Panc1 (cell line): ENCODE results near the gene IL17B. TPM values are rescaled to one million over a fixed set of nuclear protein-coding genes. Genes with fewer than 3 reads are reported as not detected.

Experiments used
- ATAC-seq: fragments of 200-7000 bp; cut with Tn5 transposase; 2 replicates; pipeline ENCODE4 v1.9.1; 2020; ENCODE audit warnings: mild to moderate bottlenecking, moderate library complexity
- BruUV-seq: library from RNA; stranded (reverse); fragments of 400-500 nt; replicated peaks from 2 replicates; lab custom pipeline; 2021; lab: Mats Ljungman, UMichigan
- CTCF ChIA-PET: fragments of 300-600 bp; sonication (Branson Sonifier 250); formaldehyde crosslinking; loops from one replicate; lab custom pipeline; 2022; ENCODE audit warnings: antibody characterized with exemption; lab: Charles Lee
- POLR2A ChIA-PET: fragments of 300-600 bp; sonication (Branson Sonifier 250); formaldehyde crosslinking; loops from one replicate; lab custom pipeline; 2022; ENCODE audit warnings: antibody characterized with exemption; lab: Charles Lee
- DNase-seq: peaks from one replicate; pipeline ENCODE4 v3.0.0-alpha.2; 2010; ENCODE audit warnings: low read depth, low spot score
- H3K27ac ChIP-seq: 2 replicates; pipeline ENCODE4 v1.5.1; 2011; ENCODE audit warnings: mild to moderate bottlenecking, low read length, inconsistent platforms
- H3K27me3 ChIP-seq: fragments of 200-500 bp; sonication (Bioruptor generic); 2 replicates; pipeline ENCODE4 v1.6.0; 2014; ENCODE audit warnings: low read length, inconsistent platforms; ENCODE audit not compliant: control insufficient read depth, insufficient read depth
- H3K36me3 ChIP-seq: fragments of 200-500 bp; sonication (Bioruptor generic); 2 replicates; pipeline ENCODE4 v1.5.1; 2014; ENCODE audit warnings: inconsistent platforms, mild to moderate bottlenecking, low read length, moderate library complexity; ENCODE audit not compliant: control insufficient read depth, insufficient read depth
- H3K4me1 ChIP-seq: 2 replicates; pipeline ENCODE4 v1.5.1; 2011; ENCODE audit warnings: inconsistent platforms, mild to moderate bottlenecking, low read length, moderate library complexity; ENCODE audit not compliant: control insufficient read depth, insufficient read depth
- H3K4me3 ChIP-seq, 2 experiments: 2 replicates each; pipeline ENCODE4 v1.5.1; 2011 to 2012; ENCODE audit warnings: low read depth in 2 of 2, low read length in 2 of 2, mild to moderate bottlenecking in 2 of 2, inconsistent platforms in 1 of 2, moderate library complexity in 1 of 2
- H3K9me3 ChIP-seq: fragments of 200-500 bp; sonication (Bioruptor generic); 2 replicates; pipeline ENCODE4 v1.5.1; 2014; ENCODE audit warnings: low read depth, mild to moderate bottlenecking, inconsistent platforms, low read length, moderate library complexity; ENCODE audit not compliant: control insufficient read depth, insufficient read depth
- POLR2AphosphoS5 ChIP-seq: IDR thresholded peaks from 2 replicates; pipeline ENCODE4 v1.6.1; 2012; ENCODE audit warnings: mild to moderate bottlenecking, low read depth, low read length, moderate library complexity
- SIN3A ChIP-seq: IDR thresholded peaks from 2 replicates; pipeline ENCODE4 v1.6.1; 2012; ENCODE audit warnings: low read depth, mild to moderate bottlenecking, low read length, moderate library complexity, borderline replicate concordance; ENCODE audit not compliant: insufficient read depth
- TCF7L2 ChIP-seq: IDR thresholded peaks from 2 replicates; pipeline ENCODE4 v1.6.1; 2011; ENCODE audit warnings: mild to moderate bottlenecking, low read depth, low read length, inconsistent platforms
- in situ Hi-C: cut with HindIII; loops from 2 replicates; pipeline ENCODE4 v1.10.0; 2016; ENCODE audit warnings: low sequenced_read_pairs, low pct_unique_long_range_greater_than_20kb
- intact Hi-C: fragments of 100-400 bp; cut with micrococcal nuclease; formaldehyde crosslinking; loops from one replicate; pipeline ENCODE4 v1.10.0; 2022; ENCODE audit not compliant: unreplicated experiment
- total RNA-seq: library from RNA; stranded (reverse); gene quantifications from one replicate; pipeline ENCODE4 v1.2.1, GENCODE V29; 2021; ENCODE audit not compliant: unreplicated experiment
- TF ChIP-seq, protein P1 (sequence below): fragments of 450-650 bp; IDR thresholded peaks from 2 replicates; pipeline ENCODE4 v1.5.1; 2017; ENCODE audit warnings: mild to moderate bottlenecking
- TF ChIP-seq, protein P2 (sequence below), 2 experiments: IDR thresholded peaks; 2 replicates each; pipeline ENCODE4 v1.6.1; 2011 to 2012; ENCODE audit warnings: low read depth in 2 of 2, control low read depth in 1 of 2, low read length in 1 of 2, mild to moderate bottlenecking in 1 of 2, moderate library complexity in 1 of 2; ENCODE audit not compliant: insufficient read depth in 1 of 2

Gene IL17B
- total RNA-seq, 1 experiment from 2014 or later = not detected

DNA sequence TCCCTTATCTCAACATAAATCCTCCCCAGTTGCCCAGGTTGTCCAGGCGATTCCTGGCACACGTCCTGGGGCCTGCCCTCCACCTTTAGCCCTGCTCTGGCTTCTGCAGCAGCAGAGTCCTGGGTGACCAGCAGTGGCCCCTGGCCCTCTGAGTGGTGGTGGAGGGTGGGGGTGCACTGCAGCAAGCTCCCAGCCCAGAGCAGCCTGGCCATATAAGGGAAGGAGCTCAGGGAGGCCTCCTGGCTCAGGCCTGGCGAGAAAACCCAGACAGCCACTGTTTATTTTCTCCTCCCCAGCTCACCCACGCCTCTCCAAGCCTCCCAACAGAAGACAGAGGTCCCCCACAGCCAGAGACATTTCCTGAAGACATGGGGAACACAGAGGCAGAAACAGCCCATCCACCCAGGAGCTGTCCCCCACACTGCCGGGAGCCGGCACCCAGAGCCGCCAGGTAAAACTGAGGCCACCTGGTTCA, 44.7 kb upstream of the IL17B start:
- H3K4me1 ChIP-seq = peaks cover 6% of the 10 kb centered on the region; the same call in 1 of the 2 replicates
- no peak overlapping the region for H3K4me3 ChIP-seq
- TF ChIP-seq, protein P1, sequence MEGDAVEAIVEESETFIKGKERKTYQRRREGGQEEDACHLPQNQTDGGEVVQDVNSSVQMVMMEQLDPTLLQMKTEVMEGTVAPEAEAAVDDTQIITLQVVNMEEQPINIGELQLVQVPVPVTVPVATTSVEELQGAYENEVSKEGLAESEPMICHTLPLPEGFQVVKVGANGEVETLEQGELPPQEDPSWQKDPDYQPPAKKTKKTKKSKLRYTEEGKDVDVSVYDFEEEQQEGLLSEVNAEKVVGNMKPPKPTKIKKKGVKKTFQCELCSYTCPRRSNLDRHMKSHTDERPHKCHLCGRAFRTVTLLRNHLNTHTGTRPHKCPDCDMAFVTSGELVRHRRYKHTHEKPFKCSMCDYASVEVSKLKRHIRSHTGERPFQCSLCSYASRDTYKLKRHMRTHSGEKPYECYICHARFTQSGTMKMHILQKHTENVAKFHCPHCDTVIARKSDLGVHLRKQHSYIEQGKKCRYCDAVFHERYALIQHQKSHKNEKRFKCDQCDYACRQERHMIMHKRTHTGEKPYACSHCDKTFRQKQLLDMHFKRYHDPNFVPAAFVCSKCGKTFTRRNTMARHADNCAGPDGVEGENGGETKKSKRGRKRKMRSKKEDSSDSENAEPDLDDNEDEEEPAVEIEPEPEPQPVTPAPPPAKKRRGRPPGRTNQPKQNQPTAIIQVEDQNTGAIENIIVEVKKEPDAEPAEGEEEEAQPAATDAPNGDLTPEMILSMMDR = no peak
- TF ChIP-seq POLR2AphosphoS5 (no peak), TCF7L2 (no peak), SIN3A (no peak)
- TF ChIP-seq, protein P2, sequence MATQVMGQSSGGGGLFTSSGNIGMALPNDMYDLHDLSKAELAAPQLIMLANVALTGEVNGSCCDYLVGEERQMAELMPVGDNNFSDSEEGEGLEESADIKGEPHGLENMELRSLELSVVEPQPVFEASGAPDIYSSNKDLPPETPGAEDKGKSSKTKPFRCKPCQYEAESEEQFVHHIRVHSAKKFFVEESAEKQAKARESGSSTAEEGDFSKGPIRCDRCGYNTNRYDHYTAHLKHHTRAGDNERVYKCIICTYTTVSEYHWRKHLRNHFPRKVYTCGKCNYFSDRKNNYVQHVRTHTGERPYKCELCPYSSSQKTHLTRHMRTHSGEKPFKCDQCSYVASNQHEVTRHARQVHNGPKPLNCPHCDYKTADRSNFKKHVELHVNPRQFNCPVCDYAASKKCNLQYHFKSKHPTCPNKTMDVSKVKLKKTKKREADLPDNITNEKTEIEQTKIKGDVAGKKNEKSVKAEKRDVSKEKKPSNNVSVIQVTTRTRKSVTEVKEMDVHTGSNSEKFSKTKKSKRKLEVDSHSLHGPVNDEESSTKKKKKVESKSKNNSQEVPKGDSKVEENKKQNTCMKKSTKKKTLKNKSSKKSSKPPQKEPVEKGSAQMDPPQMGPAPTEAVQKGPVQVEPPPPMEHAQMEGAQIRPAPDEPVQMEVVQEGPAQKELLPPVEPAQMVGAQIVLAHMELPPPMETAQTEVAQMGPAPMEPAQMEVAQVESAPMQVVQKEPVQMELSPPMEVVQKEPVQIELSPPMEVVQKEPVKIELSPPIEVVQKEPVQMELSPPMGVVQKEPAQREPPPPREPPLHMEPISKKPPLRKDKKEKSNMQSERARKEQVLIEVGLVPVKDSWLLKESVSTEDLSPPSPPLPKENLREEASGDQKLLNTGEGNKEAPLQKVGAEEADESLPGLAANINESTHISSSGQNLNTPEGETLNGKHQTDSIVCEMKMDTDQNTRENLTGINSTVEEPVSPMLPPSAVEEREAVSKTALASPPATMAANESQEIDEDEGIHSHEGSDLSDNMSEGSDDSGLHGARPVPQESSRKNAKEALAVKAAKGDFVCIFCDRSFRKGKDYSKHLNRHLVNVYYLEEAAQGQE (IDR thresholded peaks at IDR 0.05; ENCODE audit: insufficient read depth in 1 of 2, low read depth in 2 of 2, low read length in 1 of 2) = no peak
- POLR2A ChIA-PET = no interaction called here
- DNase-seq = no peak
- H3K36me3 ChIP-seq = no peaks in the 10 kb centered on the region
- ATAC-seq = no peak
- in situ Hi-C loops = no loop called here
- intact Hi-C loops = no loop called here
- CTCF ChIA-PET = no interaction called here
- no peaks in the 10 kb centered on the region for H3K9me3 ChIP-seq
- no peaks in the 10 kb centered on the region for H3K27me3 ChIP-seq
- no peak overlapping the region for H3K27ac ChIP-seq
- no TSS peak for BruUV-seq

DNA sequence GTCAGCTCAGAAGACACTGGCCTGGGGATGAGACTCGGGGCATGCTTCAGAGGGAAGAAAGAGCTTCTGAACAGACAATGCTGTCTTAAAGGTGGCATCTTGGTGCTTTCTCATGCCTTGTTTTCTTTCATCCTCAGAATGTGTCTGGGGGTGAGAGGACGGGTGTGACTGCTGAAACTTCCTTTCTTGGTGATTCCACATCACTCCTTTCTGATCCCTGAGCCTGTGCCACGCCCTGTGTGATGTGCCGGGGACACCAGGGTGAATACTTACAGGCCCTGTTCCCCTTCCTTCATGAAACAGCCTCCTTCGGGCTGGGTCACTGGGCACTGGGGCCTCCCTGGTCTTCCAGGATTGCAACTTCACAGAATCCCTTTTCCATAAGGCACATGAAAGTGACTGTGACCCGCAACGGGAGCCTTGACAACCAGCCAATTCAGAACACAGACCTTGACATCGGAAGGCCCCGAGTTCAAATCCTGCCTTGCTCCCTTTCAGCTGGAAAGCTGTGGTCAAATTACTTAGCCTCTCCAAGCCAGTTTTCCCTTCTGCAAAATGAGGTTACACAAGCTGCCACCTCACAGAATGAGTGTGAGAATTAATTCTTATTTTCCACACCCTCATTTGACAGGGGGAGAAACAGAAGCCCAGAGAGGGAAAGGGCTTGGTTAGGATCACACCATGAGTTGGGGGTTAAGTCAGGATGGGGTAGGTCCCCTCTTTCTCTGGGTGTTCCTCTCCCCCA, 44.1 kb upstream of the IL17B start:
- in situ Hi-C loops = no loop called here
- H3K4me1 ChIP-seq = peaks cover 6% of the 10 kb centered on the region; the same call in 1 of the 2 replicates
- POLR2A ChIA-PET = no interaction called here

More for the DNA sequence above, 44.1 kb upstream of the IL17B start:
- Histone ChIP-seq H3K27ac (no peak overlapping the region), H3K36me3 (no peaks in the 10 kb centered on the region), H3K9me3 (no peaks in the 10 kb centered on the region), H3K27me3 (no peaks in the 10 kb centered on the region), H3K4me3 (no peak overlapping the region)
- intact Hi-C loops = no loop called here
- BruUV-seq = no TSS peak
- CTCF ChIA-PET = interaction anchor here (0.7 kb wide), 1 partner anchor 56 kb away, joined by 8 read pairs; no protein-coding TSS in a partner anchor
- no peak; the same call in 1 of the 2 replicates for ATAC-seq
- no peak for DNase-seq
- no peak for TF ChIP-seq SIN3A
- TF ChIP-seq, protein P2 (IDR thresholded peaks at IDR 0.05; ENCODE audit: insufficient read depth in 1 of 2, low read depth in 2 of 2, low read length in 1 of 2) = no peak
- TF ChIP-seq, protein P1 = no peak
- no peak for TF ChIP-seq POLR2AphosphoS5
- TF ChIP-seq TCF7L2 = no peak
